Heart left ventricle (tissue), 16 donors: ENCODE data around the gene PLOD2. TPM values are rescaled to one million over a fixed set of nuclear protein-coding genes. Genes with fewer than 3 reads are reported as not detected.

Experiments used
- ATAC-seq, 4 donors: fragments of 200-7000 bp; cut with Tn5 transposase; one replicate each; pipeline ENCODE4 v1.9.1; 2020 to 2022; ENCODE audit warnings: moderate library complexity in 4 of 4, mild to moderate bottlenecking in 3 of 4, moderate number of reproducible peaks in 1 of 4
- DNase-seq, 5 donors: peaks; one replicate each; pipeline ENCODE4 v3.0.0-alpha.2; 2020
- H3K27ac ChIP-seq, 12 donors: fragments of 200-600 bp; sonication (generic) in 4 of 12; one replicate each; pipeline versions ENCODE4 v1.5.0 to v1.8.0; 2016 to 2022; ENCODE audit warnings: mild to moderate bottlenecking in 2 of 12
- H3K27me3 ChIP-seq, 9 donors: fragments of 200-600 bp; sonication (generic) in 2 of 9; one replicate each; pipeline versions ENCODE4 v1.5.1 to v1.8.0; 2016 to 2022; ENCODE audit warnings: mild to moderate bottlenecking in 3 of 9
- H3K36me3 ChIP-seq, 9 donors: fragments of 200-600 bp; sonication (generic) in 2 of 9; one replicate each; pipeline versions ENCODE4 v1.5.0 to v1.8.0; 2018 to 2022; ENCODE audit warnings: mild to moderate bottlenecking in 2 of 9
- H3K4me1 ChIP-seq, 12 donors: fragments of 200-600 bp; sonication (generic) in 4 of 12; one replicate each; pipeline versions ENCODE4 v1.5.0 to v1.8.0; 2016 to 2022; ENCODE audit warnings: mild to moderate bottlenecking in 3 of 12
- H3K4me3 ChIP-seq, 12 donors: fragments of 200-600 bp; sonication (generic) in 4 of 12; one replicate each; pipeline versions ENCODE4 v1.5.0 to v1.8.0; 2017 to 2022; ENCODE audit warnings: mild to moderate bottlenecking in 9 of 12, moderate library complexity in 4 of 12
- H3K9me3 ChIP-seq, 12 donors: fragments of 200-600 bp; sonication (generic) in 4 of 12; one replicate each; pipeline versions ENCODE4 v1.5.0 to v1.8.0; 2016 to 2022; ENCODE audit warnings: mild to moderate bottlenecking in 1 of 12
- CTCF ChIP-seq, 12 donors: fragments of 200-600 bp; sonication (generic) in 4 of 12; IDR thresholded peaks; one replicate each; pipeline versions ENCODE4 v1.5.0 to v1.8.0; 2018 to 2022; ENCODE audit warnings: antibody characterized with exemption in 12 of 12, mild to moderate bottlenecking in 5 of 12
- POLR2A ChIP-seq, 2 donors: fragments of 450-650 bp; IDR thresholded peaks; one replicate each; pipeline ENCODE4 v1.6.1; 2017; ENCODE audit warnings: antibody characterized with exemption in 2 of 2, mild to moderate bottlenecking in 2 of 2, moderate library complexity in 2 of 2
- WGBS, 4 donors: extraction: QIAGEN DNeasy Blood & Tissue Kit in 2 of 4; methylation state at CpG; one replicate each; pipeline versions ENCODE4 v1.1.5 to v1.1.7; 2013 to 2018; 5-methylcytosine and 5-hydroxymethylcytosine counted together
- intact Hi-C, 10 donors: fragments of 100-400 bp; cut with DNase I; formaldehyde crosslinking; loops; one replicate each; pipeline versions ENCODE4 v1.11.1 to v1.14.2; 2022
- polyA plus RNA-seq, 2 donors: library from polyadenylated mRNA; stranded (reverse); fragments of 200-250 nt; gene quantifications; one replicate each; pipeline ENCODE4 v1.2.3, GENCODE V29; 2013
- total RNA-seq, 9 donors: library from RNA; depleted of rRNA in 2 of 9; stranded (reverse); fragments of >200 nt in 2 of 9; fragmentation: NEBNext Ultra II Directional in 3 of 9; extraction: Animal tissue kit (Norgen Biotek cat#: 25700) in 3 of 9; gene quantifications; one replicate each; pipeline versions ENCODE4 v1.1.0 to v1.2.4, GENCODE V29; 2016 to 2023
- donor health status: ischemic (EF 13 %, LVEDD 7.1; RV severe dilation, severe dysfunction).
- donor health status: healthy with polysubstance abuse.
- donor health status: DM: no; HTN: yes; CAD: no.
- donor health status: DM: no; HTN: no; CAD: no.
- donor health status: ischemic (EF 25% LVEDD 6.9; RV normal size, moderate dysfunction).
- donor health status: ischemic (EF 25% LVEDD 5.7; RV mildly dilated, moderate dysfunction).
- donor health status: healthy.
- donor health status: DM: yes; HTN: yes; CAD: no.
- donor health status: ischemic (EF 35%, LVEDD 5.7; RV mildly dilated, moderate dysfunction).
- donor health status: nonischemic (EF 11% LVEDD 7.7; RV severe dilation, severe dysfunction).
- donor health status: DM: yes; HTN: yes; CAD: no.
- donor health status: PGD.
- donor health status: ischemic (EF 29% LVEDD 5.4; RV normal size, mild dysfunction).
- donor health status: nonischemic (EF 23%, LVEDD 6.1; RV moderate dilation, normal function).

The PLOD2 gene
- total and polyA plus RNA-seq, 11 donors, result 6.8 to 33.0 (median 17.9) TPM

DNA sequence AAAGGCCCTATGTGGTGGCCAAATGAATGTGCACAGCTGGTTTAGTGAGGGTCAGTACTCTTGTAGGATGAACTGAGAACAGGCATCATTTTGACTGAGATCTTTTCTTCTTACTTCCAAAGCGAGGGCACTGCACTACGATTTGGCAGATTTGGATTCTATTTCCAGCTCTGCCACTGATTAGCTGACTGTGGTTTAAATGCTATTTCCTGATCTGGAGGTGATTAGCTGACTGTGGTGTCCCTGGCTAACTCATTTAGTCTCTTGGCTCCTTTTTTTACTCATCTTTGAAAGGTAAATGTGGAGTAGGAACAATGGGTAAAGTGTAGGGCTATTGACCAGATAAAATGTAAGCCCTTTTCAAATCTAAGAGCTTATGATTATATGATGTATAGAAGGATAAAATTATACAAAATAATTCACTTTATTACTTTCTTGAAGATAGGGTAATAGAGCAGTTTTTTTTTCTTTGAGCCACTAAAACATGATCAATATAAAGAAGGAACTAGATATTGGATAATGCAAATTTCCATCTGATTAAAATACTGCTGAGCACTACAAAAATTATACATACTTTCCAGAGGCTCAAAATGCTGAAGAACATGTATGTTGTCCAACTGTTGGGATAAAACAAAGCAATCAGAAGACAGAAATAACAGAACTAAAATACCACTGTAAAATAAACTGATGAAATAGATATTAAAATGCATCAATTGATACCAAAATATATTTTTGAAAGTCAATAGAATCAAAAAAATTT lies 39.7 kb upstream of the PLOD2 start:
- peaks cover 0 to 39% (median 6%) of the 10 kb centered on the region in 9 donors for H3K36me3 ChIP-seq
- WGBS, 4 donors, result 33 to 48% (median 39%) methylated on average over 2 of the region's 2 CpGs
- H3K4me3 ChIP-seq, result no peak overlapping the region
- ATAC-seq, result no peak
- intact Hi-C loops, result no loop called here
- no peaks in the 10 kb centered on the region for H3K9me3 ChIP-seq
- peaks cover 0 to 22% (median 2%) of the 10 kb centered on the region in 12 donors for H3K4me1 ChIP-seq
- no peak for DNase-seq
- TF ChIP-seq CTCF (IDR thresholded peaks at IDR 0.05) (no peak), POLR2A (IDR thresholded peaks at IDR 0.05) (no peak)
- H3K27me3 ChIP-seq, result no peaks in the 10 kb centered on the region
- H3K27ac ChIP-seq, result no peak overlapping the region

GRCh38 chr3:146199762-146200161 lies 38.8 kb upstream of the PLOD2 start:
- ATAC-seq (no peak), DNase-seq (no peak)
- Histone ChIP-seq H3K4me3 (no peak overlapping the region), H3K36me3 (peaks cover 0 to 35% (median 0%) of the 10 kb centered on the region in 9 donors), H3K9me3 (no peaks in the 10 kb centered on the region), H3K4me1 (peaks cover 0 to 31% (median 7%) of the 10 kb centered on the region in 12 donors), H3K27ac (no peak overlapping the region), H3K27me3 (no peaks in the 10 kb centered on the region)
- intact Hi-C loops, result no loop called here
- TF ChIP-seq CTCF (IDR thresholded peaks at IDR 0.05) (no peak), POLR2A (IDR thresholded peaks at IDR 0.05) (no peak)
- WGBS, 4 donors, result 71 to 89% (median 80%) methylated on average over 5 of the region's 5 CpGs

DNA sequence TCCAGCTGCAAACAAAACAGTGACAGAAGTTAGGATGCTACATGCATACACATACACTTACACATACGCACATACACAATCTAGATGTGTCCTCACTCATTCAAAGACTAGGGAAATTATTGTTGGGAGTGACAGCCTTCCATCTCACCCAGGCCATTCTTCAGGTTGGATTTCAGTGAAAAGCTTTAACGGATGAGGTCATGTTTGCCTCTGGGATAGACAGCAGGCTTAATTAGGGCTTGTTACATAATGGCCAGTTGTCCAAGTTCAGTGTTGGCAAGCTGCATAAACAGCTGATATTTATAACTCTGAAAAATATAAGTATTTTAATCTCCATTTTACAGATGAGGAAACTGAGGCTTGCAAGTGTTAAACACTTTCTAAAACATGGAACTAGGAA lies 35.8 kb upstream of the PLOD2 start:
- 78 to 91% (median 80%) methylated on average over 2 of the region's 2 CpGs for WGBS, 4 donors
- H3K4me3 ChIP-seq, result no peak overlapping the region
- no peaks in the 10 kb centered on the region for H3K9me3 ChIP-seq
- ATAC-seq, result no peak
- H3K36me3 ChIP-seq, result peaks cover 0 to 44% (median 6%) of the 10 kb centered on the region in 9 donors
- H3K4me1 ChIP-seq, result peaks cover 0 to 32% (median 7%) of the 10 kb centered on the region in 12 donors
- TF ChIP-seq CTCF (IDR thresholded peaks at IDR 0.05) (no peak), POLR2A (IDR thresholded peaks at IDR 0.05) (no peak)
- no peak for DNase-seq
- H3K27ac ChIP-seq, result no peak overlapping the region
- intact Hi-C loops, result no loop called here
- H3K27me3 ChIP-seq, result no peaks in the 10 kb centered on the region

- Histone ChIP-seq H3K27ac (peak overlapping the region in 1 of 12 donors; percentile 14), H3K27me3 (no peaks in the 10 kb centered on the region), H3K36me3 (peaks cover 0 to 47% (median 6%) of the 10 kb centered on the region in 9 donors), H3K4me3 (peak overlapping the region in 1 of 12 donors; percentile 7), H3K4me1 (peaks cover 0 to 31% (median 7%) of the 10 kb centered on the region in 12 donors), H3K9me3 (no peaks in the 10 kb centered on the region)
- ATAC-seq, result peak in 3 of 4 donors; percentile 49 to 69 (median 57)
- DNase-seq, result no peak
- TF ChIP-seq CTCF (IDR thresholded peaks at IDR 0.05) (no peak), POLR2A (IDR thresholded peaks at IDR 0.05) (no peak)
- 9 to 19% (median 15%) methylated on average over 4 of the region's 4 CpGs for WGBS, 4 donors
- intact Hi-C loops, result no loop called here
Measured at GRCh38 chr3:146195605-146196004, 34.6 kb upstream of the PLOD2 start.
